GOT3 (cell line): ENCODE measurements around the gene TRIOBP.
"Not testable (repeated sequence)": the region's sequence is repeated elsewhere in the genome, so short reads cannot be mapped to it uniquely, and the experiment has no call there.

Experiments
- DNase-seq: peaks from one replicate; lab custom pipeline; 2025; ENCODE audit warnings: mixed read lengths; lab: John Stamatoyannopoulos, UW

Gene TRIOBP

GRCh38 chr22:37696657-37697537 is at the start of gene TRIOBP:
Gene TRIOBP, plus strand, starts transcription at chr22:37697048. Its CDS starts 4,318 bp downstream, at chr22:37701366.
- DNase-seq, result peak; percentile 92

- no peak for DNase-seq
Observed at GRCh38 chr22:37647317-37647716, 49.5 kb upstream of the TRIOBP start.

- DNase-seq, result no peak
Observed at GRCh38 chr22:37647928-37648327, 48.9 kb upstream of the TRIOBP start.

GRCh38 chr22:37650463-37651136 is 46.2 kb upstream of the TRIOBP start:
- no peak for DNase-seq

GRCh38 chr22:37654563-37655251 is 42.1 kb upstream of the TRIOBP start:
- DNase-seq, result no peak

GRCh38 chr22:37655252-37655563 is 41.6 kb upstream of the TRIOBP start:
- no peak for DNase-seq

- not testable (repeated sequence) for DNase-seq
Observed at GRCh38 chr22:37656583-37656982, 40.3 kb upstream of the TRIOBP start.

GRCh38 chr22:37657590-37658132 is 39.2 kb upstream of the TRIOBP start:
- no peak for DNase-seq

GRCh38 chr22:37658133-37659065 is 38.4 kb upstream of the TRIOBP start, which contains the start of gene PDXP:
Gene PDXP, plus strand, starts transcription at chr22:37658723. Its CDS starts 60 bp downstream, at chr22:37658783.
- peak; percentile 97 for DNase-seq

- DNase-seq, result no peak
Observed at GRCh38 chr22:37659066-37659896, 37.6 kb upstream of the TRIOBP start.

GRCh38 chr22:37659897-37660708 is 36.7 kb upstream of the TRIOBP start:
- no peak for DNase-seq

GRCh38 chr22:37660709-37661045 is 36.2 kb upstream of the TRIOBP start:
- DNase-seq, result no peak

GRCh38 chr22:37661160-37661924 is 35.5 kb upstream of the TRIOBP start:
- no peak for DNase-seq

- no peak for DNase-seq
Observed at GRCh38 chr22:37662039-37662438, 34.8 kb upstream of the TRIOBP start.

GRCh38 chr22:37663521-37664140 is 33.2 kb upstream of the TRIOBP start:
- DNase-seq, result no peak

- no peak for DNase-seq
Observed at GRCh38 chr22:37664249-37665101, 32.4 kb upstream of the TRIOBP start.

- no peak for DNase-seq
Observed at GRCh38 chr22:37665487-37665886, 31.4 kb upstream of the TRIOBP start.
